K562 (cell line): Measurements from ENCODE around the gene ABCA13. TPM values are rescaled to one million over a fixed set of nuclear protein-coding genes. Genes with fewer than 3 reads are reported as not detected.

Source experiments
- ATAC-seq: fragments of 200-7000 bp; cut with Tn5 transposase; 3 replicates; pipeline ENCODE4 v1.9.1; 2020; ENCODE audit warnings: moderate library complexity
- BruUV-seq: library from RNA; stranded (reverse); fragments of 400-500 nt; replicated peaks from 2 replicates; lab custom pipeline; 2021; lab: Mats Ljungman, UMichigan
- CTCF ChIA-PET: fragments of 300-600 bp; formaldehyde crosslinking; extraction: SDS; loops from one replicate; lab custom pipeline; 2021; ENCODE audit warnings: low intra/inter-chr PET ratio; lab: Yijun Ruan, JAX
- POLR2A ChIA-PET: fragments of 300-600, 350-650 bp; sonication (Branson Sonifier 250); formaldehyde crosslinking; extraction: SDS; loops from one replicate; lab custom pipeline; 2021; ENCODE audit warnings: antibody characterized with exemption, inconsistent platforms; lab: Yijun Ruan, JAX
- DNase-seq, 4 experiments: peaks; one replicate each; pipeline versions ENCODE4 v3.0.0 to v3.0.0-alpha.2; 2011 to 2018; ENCODE audit warnings: low spot score in 3 of 4, mixed read lengths in 3 of 4; ENCODE audit errors: extremely low read depth in 1 of 4
- FAIRE-seq: peaks from 2 replicates; lab custom pipeline; 2011; peaks lifted over from hg19 to GRCh38; lab: Jason Lieb, UNC
- H2AFZ ChIP-seq: 2 replicates; pipeline ENCODE4 v1.6.0; 2011; ENCODE audit warnings: low read depth, low read length, control low read depth, inconsistent platforms
- H3K27ac ChIP-seq: fragments of 200-600 bp; 3 replicates; pipeline ENCODE4 v1.8.0; 2011; ENCODE audit warnings: low read depth, mild to moderate bottlenecking, control low read depth, inconsistent platforms, low read length, moderate library complexity, mixed read lengths; ENCODE audit errors: extremely low read depth
- H3K27me3 ChIP-seq, 2 experiments: fragments of 300-600 bp in 1 of 2; 2 replicates in 1 of 2; 3 replicates in 1 of 2; pipeline versions ENCODE4 v1.6.0 to v1.8.0; 2011; ENCODE audit warnings: inconsistent platforms in 2 of 2, low read length in 2 of 2, mild to moderate bottlenecking in 1 of 2, mixed read lengths in 1 of 2, moderate library complexity in 1 of 2; ENCODE audit not compliant: control insufficient read depth in 2 of 2, insufficient read depth in 2 of 2
- H3K36me3 ChIP-seq: fragments of 300-600 bp; 3 replicates; pipeline ENCODE4 v1.8.0; 2011; ENCODE audit warnings: mild to moderate bottlenecking, low read length, inconsistent platforms; ENCODE audit not compliant: control insufficient read depth, insufficient read depth
- H3K4me1 ChIP-seq, 2 experiments: fragments of 200-600 bp in 1 of 2; replicated peaks in 1 of 2; 2 replicates in 1 of 2; 3 replicates in 1 of 2; pipeline versions ENCODE4 v1.5.1 to v1.8.0; 2011; ENCODE audit warnings: inconsistent platforms in 2 of 2, low read length in 2 of 2, mild to moderate bottlenecking in 1 of 2, mixed read lengths in 1 of 2, moderate library complexity in 1 of 2; ENCODE audit not compliant: control insufficient read depth in 2 of 2, insufficient read depth in 2 of 2
- H3K4me2 ChIP-seq: 2 replicates; pipeline ENCODE4 v1.6.1; 2011; ENCODE audit warnings: low read length, control low read depth, inconsistent platforms, mixed read lengths; ENCODE audit not compliant: insufficient read depth
- H3K4me3 ChIP-seq: fragments of 200-600 bp; sonication (generic), shearing (Covaris generic); 2 replicates; pipeline ENCODE4 v1.5.1; 2016; ENCODE audit warnings: control low read depth, inconsistent platforms
- H3K79me2 ChIP-seq: fragments of 200-600 bp; 3 replicates; pipeline ENCODE4 v1.8.0; 2011; ENCODE audit warnings: low read length, inconsistent platforms; ENCODE audit not compliant: control insufficient read depth, insufficient read depth
- H3K9ac ChIP-seq, 2 experiments: 2 replicates each; pipeline versions ENCODE4 v1.6.0 to v1.6.1; 2011; ENCODE audit warnings: low read depth in 2 of 2, low read length in 2 of 2, control low read depth in 1 of 2, inconsistent platforms in 1 of 2, mild to moderate bottlenecking in 1 of 2, mixed read lengths in 1 of 2; ENCODE audit not compliant: insufficient read depth in 1 of 2
- H3K9me1 ChIP-seq: one replicate; pipeline ENCODE4 v1.6.0; 2011; ENCODE audit warnings: inconsistent platforms, mild to moderate bottlenecking, low read length, moderate library complexity; ENCODE audit not compliant: control insufficient read depth, insufficient read depth
- H3K9me3 ChIP-seq: replicated peaks from 2 replicates; pipeline ENCODE4 v1.5.1; 2011; ENCODE audit warnings: low read depth, low read length, inconsistent platforms; ENCODE audit not compliant: control insufficient read depth, insufficient read depth
- H4K20me1 ChIP-seq: replicated peaks from 2 replicates; pipeline ENCODE4 v1.6.1; 2011; ENCODE audit warnings: low read length, inconsistent platforms, mixed read lengths; ENCODE audit not compliant: control insufficient read depth, insufficient read depth
- CHD2 ChIP-seq: IDR thresholded peaks from 2 replicates; pipeline ENCODE4 v1.6.1; 2011; ENCODE audit warnings: low read depth, low read length
- ESRRA ChIP-seq: fragments of 450-650 bp; IDR thresholded peaks from 2 replicates; pipeline ENCODE4 v1.6.1; 2014; ENCODE audit warnings: low read depth, mild to moderate bottlenecking, moderate library complexity, borderline replicate concordance
- FOXP1 ChIP-seq: sonication (generic); formaldehyde crosslinking; IDR thresholded peaks from 2 replicates; pipeline ENCODE4 v1.8.0; 2022; ENCODE audit warnings: mild to moderate bottlenecking, missing genetic modification reagents
- MAZ ChIP-seq, 2 experiments: fragments of 450-650 bp in 1 of 2; sonication (generic) in 1 of 2; formaldehyde crosslinking; IDR thresholded peaks in 1 of 2; conservative IDR thresholded peaks in 1 of 2; 2 replicates each; pipeline versions ENCODE4 v1.4.0 to v1.5.0; 2020; ENCODE audit warnings: mild to moderate bottlenecking in 1 of 2, missing genetic modification reagents in 1 of 2
- NFIC ChIP-seq: fragments of 450-650 bp; IDR thresholded peaks from 2 replicates; pipeline ENCODE4 v1.6.1; 2017; ENCODE audit warnings: mild to moderate bottlenecking, inconsistent platforms
- POLR2AphosphoS5 ChIP-seq: IDR thresholded peaks from 2 replicates; pipeline ENCODE4 v1.6.1; 2011; ENCODE audit warnings: mild to moderate bottlenecking, low read depth, low read length, moderate library complexity; ENCODE audit not compliant: control insufficient read depth, insufficient read depth
- ZBTB49 ChIP-seq: sonication (generic); formaldehyde crosslinking; IDR thresholded peaks from 2 replicates; pipeline ENCODE4 v1.8.0; 2022; ENCODE audit warnings: missing genetic modification reagents, mild to moderate bottlenecking, borderline replicate concordance
- ZBTB7A ChIP-seq: IDR thresholded peaks from 2 replicates; pipeline ENCODE4 v1.6.1; 2011; ENCODE audit warnings: low read depth, mild to moderate bottlenecking, low read length, moderate library complexity, borderline replicate concordance; ENCODE audit not compliant: control insufficient read depth
- ZNF184 ChIP-seq: sonication (generic); formaldehyde crosslinking; IDR thresholded peaks from 2 replicates; pipeline ENCODE4 v1.5.0; 2020; ENCODE audit warnings: missing genetic modification reagents
- WGBS: fragments of 100-300 bp; shearing (Covaris generic); methylation state at CpG from one replicate; pipeline ENCODE4 v1.1.6; 2016; ENCODE audit warnings: low coverage, mixed read lengths; ENCODE audit not compliant: insufficient coverage; ENCODE audit errors: missing lambda C conversion rate; 5-methylcytosine and 5-hydroxymethylcytosine counted together
- in situ Hi-C: fragments of 300-500 bp; cut with MboI; formaldehyde crosslinking; loops from 4 replicates; pipeline ENCODE4 v1.15.0; 2018; ENCODE audit warnings: inconsistent platforms, mixed read lengths
- intact Hi-C: fragments of 100-400 bp; cut with micrococcal nuclease; formaldehyde crosslinking; loops from 2 replicates; pipeline ENCODE4 v1.14.2; 2022
- polyA plus RNA-seq, 8 experiments: library from polyadenylated mRNA; depleted of rRNA in 4 of 8; stranded (reverse) in 5 of 8; unstranded in 3 of 8; fragments of >200 nt; fragmentation: Nextera tagmentation in 2 of 8; fragmentation: Illumina TruSeq in 1 of 8; extraction: Ambion mirVana in 2 of 8; extraction: Trizol in 1 of 8; gene quantifications; 2 replicates each; pipeline versions ENCODE4 v1.2.1 to v1.2.3, GENCODE V29; 2011 to 2014; ENCODE audit warnings: inconsistent platforms in 1 of 8, missing spikeins in 1 of 8
- total RNA-seq, 7 experiments: library from RNA; depleted of rRNA in 6 of 7; stranded (reverse); fragments of >200 nt in 6 of 7; fragmentation: Illumina TruSeq in 2 of 7; extraction: Trizol in 2 of 7; gene quantifications; 2 replicates each; pipeline versions ENCODE4 v1.2.1 to v1.2.3, GENCODE V29; 2011 to 2021; ENCODE audit warnings: low replicate concordance in 1 of 7

The ABCA13 gene
- total and polyA plus RNA-seq, 9 of the 15 experiments (the other 6 are each of a cell fraction or from before 2014, with no cell fraction given): 0.14 to 1.5 (median 0.38) TPM

GRCh38 chr7:48176356-48176893 lies 5.2 kb downstream of the ABCA13 start:
- Histone ChIP-seq H2AFZ (no peak overlapping the region), H3K4me2 (no peak overlapping the region), H3K27ac (no peak overlapping the region), H3K9ac (no peak overlapping the region), H3K4me1 (no peaks in the 10 kb centered on the region), H3K4me3 (no peak overlapping the region), H4K20me1 (no peaks in the 10 kb centered on the region), H3K27me3 (no peaks in the 10 kb centered on the region; a peak in 1 of 5 replicates), H3K79me2 (no peaks in the 10 kb centered on the region), H3K9me3 (no peaks in the 10 kb centered on the region), H3K36me3 (no peaks in the 10 kb centered on the region), H3K9me1 (no peaks in the 10 kb centered on the region)
- ChIA-PET POLR2A (interaction anchor here (1.4 kb wide), 1 partner anchor 25 kb away, joined by 3 read pairs; no protein-coding TSS in a partner anchor), CTCF (no interaction called here)
- intact Hi-C loops: no loop called here
- DNase-seq (no peak), FAIRE-seq (no peak), ATAC-seq (no peak)
- WGBS: 5% methylated on average over 2 of the region's 2 CpGs
- in situ Hi-C loops: no loop called here
- no TSS peak for BruUV-seq
- TF ChIP-seq FOXP1 (CRISPR knock-in tag) (no peak), ZNF184 (CRISPR knock-in tag) (no peak), ZBTB49 (no peak), MAZ (CRISPR knock-in tag; conservative IDR thresholded peaks at IDR 0.05 in 1 of 2, IDR thresholded peaks at IDR 0.05 in 1 of 2) (no peak), ESRRA (no peak), NFIC (no peak), POLR2AphosphoS5 (no peak), CHD2 (no peak), ZBTB7A (no peak)
